Measurements from ENCODE around the gene TNFAIP6.

DNA sequence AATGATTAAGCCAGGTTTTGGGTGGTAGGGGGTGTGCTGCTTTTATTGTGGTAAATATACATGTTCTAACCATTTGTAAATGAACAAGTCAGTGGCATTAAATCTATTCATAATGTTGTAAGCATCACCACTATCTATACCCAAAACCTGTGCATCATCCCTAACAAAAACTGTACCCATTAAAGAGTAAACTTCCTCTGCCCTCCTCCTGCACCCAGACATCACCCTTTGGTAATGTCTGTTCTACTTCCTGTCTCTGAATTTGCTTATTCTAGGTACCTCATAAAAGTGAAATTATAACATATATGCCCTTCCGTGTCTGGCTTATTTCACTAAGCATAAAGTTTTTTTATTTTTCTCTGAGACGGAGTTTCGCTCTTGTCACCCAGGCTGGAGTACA, 66.4 kb downstream of the TNFAIP6 start:
- no peak for TF ChIP-seq POLR2A (IDR thresholded peaks at IDR 0.05)
- no peak for TF ChIP-seq CTCF (IDR thresholded peaks at IDR 0.05)
